Neural progenitor cell (in vitro differentiated cells): ENCODE results near the gene XPNPEP2. TPM values are rescaled to one million over a fixed set of nuclear protein-coding genes. Genes with fewer than 3 reads are reported as not detected.

Source experiments
- DNase-seq: peaks from one replicate; pipeline ENCODE4 v3.0.0-alpha.2; 2016; ENCODE audit warnings: low spot score
- H2AFZ ChIP-seq: fragments of 200-600 bp; sonication (generic); replicated peaks from 2 replicates; pipeline ENCODE4 v1.6.1; 2016; ENCODE audit warnings: antibody characterized with exemption
- H3F3A ChIP-seq: fragments of 200-600 bp; sonication (generic); 2 replicates; pipeline ENCODE4 v1.6.1; 2016; ENCODE audit warnings: antibody characterized with exemption, low read depth
- H3K27ac ChIP-seq: fragments of 200-600 bp; sonication (generic); 2 replicates; pipeline ENCODE4 v1.5.1; 2016; ENCODE audit warnings: mild to moderate bottlenecking
- H3K27me3 ChIP-seq: fragments of 200-600 bp; sonication (generic); 2 replicates; pipeline ENCODE4 v1.6.1; 2016; ENCODE audit warnings: mild to moderate bottlenecking, moderate library complexity
- H3K36me3 ChIP-seq: fragments of 200-600 bp; sonication (generic); 2 replicates; pipeline ENCODE4 v1.5.1; 2016
- H3K4me1 ChIP-seq: fragments of 200-600 bp; sonication (generic); 2 replicates; pipeline ENCODE4 v1.6.1; 2016; ENCODE audit warnings: mixed run types
- H3K4me2 ChIP-seq: fragments of 200-600 bp; sonication (generic); 2 replicates; pipeline ENCODE4 v1.6.1; 2016
- H3K4me3 ChIP-seq: fragments of 200-600 bp; sonication (generic); 2 replicates; pipeline ENCODE4 v1.5.1; 2016
- H3K79me2 ChIP-seq: fragments of 200-600 bp; sonication (generic); 2 replicates; pipeline ENCODE4 v1.6.1; 2016; ENCODE audit warnings: low read depth
- H3K9ac ChIP-seq: fragments of 200-600 bp; sonication (generic); 2 replicates; pipeline ENCODE4 v1.6.1; 2016
- H3K9me3 ChIP-seq: fragments of 200-600 bp; sonication (generic); 2 replicates; pipeline ENCODE4 v1.5.1; 2016; ENCODE audit warnings: low read depth
- H4K20me1 ChIP-seq: fragments of 200-600 bp; sonication (generic); 2 replicates; pipeline ENCODE4 v1.6.1; 2016; ENCODE audit warnings: low read depth
- H3K27ac Mint-ChIP-seq: 3 replicates; pipeline ENCODE4 v1.8.0; 2021; ENCODE audit warnings: mixed read lengths
- H3K27me3 Mint-ChIP-seq: 2 replicates; pipeline ENCODE4 v1.8.0; 2022; ENCODE audit warnings: low read depth, mild to moderate bottlenecking, inconsistent platforms, moderate library complexity, mixed read lengths; ENCODE audit not compliant: insufficient read depth
- H3K36me3 Mint-ChIP-seq: 3 replicates; pipeline ENCODE4 v1.8.0; 2021; ENCODE audit warnings: mixed read lengths
- H3K4me1 Mint-ChIP-seq: 3 replicates; pipeline ENCODE4 v1.8.0; 2021; ENCODE audit warnings: mixed read lengths
- H3K4me3 Mint-ChIP-seq: 3 replicates; pipeline ENCODE4 v1.8.0; 2021; ENCODE audit warnings: mild to moderate bottlenecking, moderate library complexity, mixed read lengths
- H3K9me3 Mint-ChIP-seq: 3 replicates; pipeline ENCODE4 v1.8.0; 2020; ENCODE audit warnings: mixed read lengths
- EZH2 ChIP-seq: fragments of 200-600 bp; sonication (generic); IDR thresholded peaks from 2 replicates; pipeline ENCODE4 v1.6.1; 2017; ENCODE audit warnings: antibody characterized with exemption, mild to moderate bottlenecking, moderate library complexity
- EZH2phosphoT487 ChIP-seq: fragments of 200-600 bp; sonication (generic); IDR thresholded peaks from 2 replicates; pipeline ENCODE4 v1.6.1; 2017; ENCODE audit warnings: antibody characterized with exemption
- total RNA-seq: library from RNA; depleted of rRNA; stranded (reverse); fragments of >200 nt; gene quantifications from 2 replicates; pipeline ENCODE4 v1.2.3, GENCODE V29; 2015; ENCODE audit warnings: low replicate concordance
- TF ChIP-seq, protein P1 (sequence below): fragments of 200-600 bp; sonication (generic); IDR thresholded peaks from 2 replicates; pipeline ENCODE4 v1.5.1; 2017; ENCODE audit warnings: antibody characterized with exemption, mild to moderate bottlenecking

The XPNPEP2 gene
- total RNA-seq, 1 donor from 2014 or later, result 1.7 TPM

DNA sequence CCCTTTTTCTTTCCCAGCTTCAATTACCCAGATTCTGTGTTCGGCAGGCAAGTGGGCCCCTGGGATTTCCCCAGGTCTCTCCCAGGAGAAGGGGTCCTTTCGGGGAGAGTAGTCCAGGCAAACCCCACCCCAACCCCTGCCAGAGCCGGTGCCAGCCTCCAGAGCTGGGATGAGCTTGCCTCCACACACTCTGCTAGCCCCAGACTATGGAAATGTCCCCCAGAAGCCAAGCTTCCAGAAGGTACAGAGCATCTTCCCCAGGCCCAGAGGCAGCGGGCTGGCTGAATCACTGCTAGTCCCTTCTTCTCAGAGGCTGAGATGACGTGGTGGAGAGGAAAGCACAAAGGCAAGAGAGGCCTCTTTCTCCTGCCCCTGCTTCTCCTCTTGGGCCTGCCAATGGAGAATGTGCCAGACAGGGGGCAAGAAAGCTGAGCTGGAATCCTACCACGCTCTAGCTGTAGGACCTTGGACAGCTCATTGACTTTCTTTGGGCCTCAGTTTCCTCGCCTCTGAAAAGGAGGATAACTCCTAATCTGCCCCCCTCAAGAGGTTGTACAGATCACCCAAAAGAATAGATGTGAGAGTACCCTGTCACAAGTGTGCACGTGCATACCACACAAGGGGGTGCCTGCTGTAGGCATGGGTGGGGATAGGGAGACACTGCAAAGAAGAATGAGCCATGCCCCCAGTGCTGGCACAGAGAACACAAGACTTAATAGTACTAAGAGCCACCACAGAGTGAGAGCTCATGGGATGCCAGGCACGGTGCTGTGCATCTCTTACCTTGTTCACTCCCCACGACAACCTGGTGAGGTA, 43.1 kb downstream of the XPNPEP2 start:
- no peak overlapping the region for H3K4me3 Mint-ChIP-seq

DNA sequence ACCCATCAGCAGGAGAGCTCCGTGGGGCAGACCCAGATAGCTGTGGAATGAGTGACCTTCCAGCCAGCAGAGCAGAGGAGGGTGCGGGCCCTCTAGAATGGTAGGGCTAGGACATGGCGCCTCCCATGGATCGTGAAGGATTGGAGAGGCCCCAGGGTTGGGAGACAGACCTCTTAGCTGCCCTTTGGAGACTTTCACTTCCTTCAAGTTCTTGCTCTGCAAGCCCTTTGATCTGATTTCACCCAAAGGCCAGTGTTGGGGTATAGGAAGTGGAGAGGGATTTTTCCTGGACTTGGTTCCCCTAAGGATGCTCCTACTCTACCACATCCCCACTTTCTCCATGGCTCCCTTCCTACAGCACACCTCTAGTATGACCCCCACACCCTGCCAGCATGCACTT, 43.9 kb downstream of the XPNPEP2 start:
- no peaks in the 10 kb centered on the region for H3K9me3 ChIP-seq
- peaks cover 3% of the 10 kb centered on the region for H3K27me3 Mint-ChIP-seq
- H3K9me3 Mint-ChIP-seq, result peaks cover 2% of the 10 kb centered on the region

More for the DNA sequence above, 43.1 kb downstream of the XPNPEP2 start:
- no peak overlapping the region for H3K9ac ChIP-seq
- no peak overlapping the region for H3K4me3 ChIP-seq
- no peaks in the 10 kb centered on the region for H4K20me1 ChIP-seq
- H3F3A ChIP-seq, result no peaks in the 10 kb centered on the region
- no peak overlapping the region for H3K4me2 ChIP-seq
- no peaks in the 10 kb centered on the region for H3K9me3 ChIP-seq
- no peak overlapping the region for H2AFZ ChIP-seq
- no peaks in the 10 kb centered on the region for H3K4me1 ChIP-seq
- no peak for DNase-seq
- no peak overlapping the region for H3K27ac ChIP-seq
- peaks cover 2% of the 10 kb centered on the region for H3K27me3 Mint-ChIP-seq
- H3K36me3 ChIP-seq, result no peaks in the 10 kb centered on the region
- peak overlapping the region; percentile 91 for H3K27ac Mint-ChIP-seq
- H3K36me3 Mint-ChIP-seq, result no peaks in the 10 kb centered on the region
- TF ChIP-seq, protein P1, sequence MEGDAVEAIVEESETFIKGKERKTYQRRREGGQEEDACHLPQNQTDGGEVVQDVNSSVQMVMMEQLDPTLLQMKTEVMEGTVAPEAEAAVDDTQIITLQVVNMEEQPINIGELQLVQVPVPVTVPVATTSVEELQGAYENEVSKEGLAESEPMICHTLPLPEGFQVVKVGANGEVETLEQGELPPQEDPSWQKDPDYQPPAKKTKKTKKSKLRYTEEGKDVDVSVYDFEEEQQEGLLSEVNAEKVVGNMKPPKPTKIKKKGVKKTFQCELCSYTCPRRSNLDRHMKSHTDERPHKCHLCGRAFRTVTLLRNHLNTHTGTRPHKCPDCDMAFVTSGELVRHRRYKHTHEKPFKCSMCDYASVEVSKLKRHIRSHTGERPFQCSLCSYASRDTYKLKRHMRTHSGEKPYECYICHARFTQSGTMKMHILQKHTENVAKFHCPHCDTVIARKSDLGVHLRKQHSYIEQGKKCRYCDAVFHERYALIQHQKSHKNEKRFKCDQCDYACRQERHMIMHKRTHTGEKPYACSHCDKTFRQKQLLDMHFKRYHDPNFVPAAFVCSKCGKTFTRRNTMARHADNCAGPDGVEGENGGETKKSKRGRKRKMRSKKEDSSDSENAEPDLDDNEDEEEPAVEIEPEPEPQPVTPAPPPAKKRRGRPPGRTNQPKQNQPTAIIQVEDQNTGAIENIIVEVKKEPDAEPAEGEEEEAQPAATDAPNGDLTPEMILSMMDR, result no peak
- TF ChIP-seq EZH2 (no peak), EZH2phosphoT487 (no peak)
- H3K27me3 ChIP-seq, result no peaks in the 10 kb centered on the region
- peaks cover 2% of the 10 kb centered on the region for H3K9me3 Mint-ChIP-seq
- no peaks in the 10 kb centered on the region for H3K79me2 ChIP-seq
- peaks cover 25% of the 10 kb centered on the region for H3K4me1 Mint-ChIP-seq

GRCh38 chrX:129783291-129783713, 44.5 kb downstream of the XPNPEP2 start:
- no peaks in the 10 kb centered on the region for H3K36me3 Mint-ChIP-seq
- H3K4me3 Mint-ChIP-seq, result no peak overlapping the region
- H3K36me3 ChIP-seq, result no peaks in the 10 kb centered on the region
- no peak overlapping the region for H3K27ac Mint-ChIP-seq
- no peaks in the 10 kb centered on the region for H3F3A ChIP-seq
- peaks cover 21% of the 10 kb centered on the region for H3K4me1 Mint-ChIP-seq
- H3K27ac ChIP-seq, result no peak overlapping the region
- no peak overlapping the region for H3K4me2 ChIP-seq
- no peak overlapping the region for H2AFZ ChIP-seq
- H3K9me3 ChIP-seq, result no peaks in the 10 kb centered on the region
- H3K4me1 ChIP-seq, result no peaks in the 10 kb centered on the region
- H4K20me1 ChIP-seq, result no peaks in the 10 kb centered on the region
- no peak for TF ChIP-seq EZH2phosphoT487
- TF ChIP-seq, protein P1, result no peak
- TF ChIP-seq EZH2, result no peak
- H3K79me2 ChIP-seq, result no peaks in the 10 kb centered on the region
- no peak overlapping the region for H3K4me3 ChIP-seq
- no peak overlapping the region for H3K9ac ChIP-seq
- no peaks in the 10 kb centered on the region for H3K27me3 ChIP-seq
- no peak for DNase-seq
- H3K27me3 Mint-ChIP-seq, result peaks cover 3% of the 10 kb centered on the region
- H3K9me3 Mint-ChIP-seq, result peaks cover 2% of the 10 kb centered on the region

More for the DNA sequence above, 43.9 kb downstream of the XPNPEP2 start:
- H3F3A ChIP-seq, result no peaks in the 10 kb centered on the region
- no peak for TF ChIP-seq EZH2
- no peak for TF ChIP-seq EZH2phosphoT487
- TF ChIP-seq, protein P1, result no peak
- no peaks in the 10 kb centered on the region for H3K79me2 ChIP-seq
- H4K20me1 ChIP-seq, result no peaks in the 10 kb centered on the region
- H2AFZ ChIP-seq, result no peak overlapping the region
- H3K27ac Mint-ChIP-seq, result no peak overlapping the region
- no peak overlapping the region for H3K4me3 ChIP-seq
- H3K4me1 Mint-ChIP-seq, result peaks cover 23% of the 10 kb centered on the region
- H3K4me2 ChIP-seq, result no peak overlapping the region
- H3K4me1 ChIP-seq, result no peaks in the 10 kb centered on the region
- H3K36me3 ChIP-seq, result no peaks in the 10 kb centered on the region
- no peak overlapping the region for H3K9ac ChIP-seq
- no peak overlapping the region for H3K27ac ChIP-seq
- no peak for DNase-seq
- no peaks in the 10 kb centered on the region for H3K36me3 Mint-ChIP-seq
- no peak overlapping the region for H3K4me3 Mint-ChIP-seq
- no peaks in the 10 kb centered on the region for H3K27me3 ChIP-seq
